Measurements from ENCODE around the gene ANKRD9. TPM values are rescaled to one million over a fixed set of nuclear protein-coding genes. Genes with fewer than 3 reads are reported as not detected.

Gene ANKRD9
- total RNA-seq, 1 donor: 16.2 TPM

- no peak for DNase-seq (ENCODE audit: low read depth)
- no peak for TF ChIP-seq CTCF (IDR thresholded peaks at IDR 0.05; ENCODE audit: insufficient read depth, low read length)
- H3K4me3 ChIP-seq (ENCODE audit: low read depth, low read length): no peak overlapping the region
Observed at GRCh38 chr14:102490456-102490855, 19.1 kb downstream of the ANKRD9 start.

DNA sequence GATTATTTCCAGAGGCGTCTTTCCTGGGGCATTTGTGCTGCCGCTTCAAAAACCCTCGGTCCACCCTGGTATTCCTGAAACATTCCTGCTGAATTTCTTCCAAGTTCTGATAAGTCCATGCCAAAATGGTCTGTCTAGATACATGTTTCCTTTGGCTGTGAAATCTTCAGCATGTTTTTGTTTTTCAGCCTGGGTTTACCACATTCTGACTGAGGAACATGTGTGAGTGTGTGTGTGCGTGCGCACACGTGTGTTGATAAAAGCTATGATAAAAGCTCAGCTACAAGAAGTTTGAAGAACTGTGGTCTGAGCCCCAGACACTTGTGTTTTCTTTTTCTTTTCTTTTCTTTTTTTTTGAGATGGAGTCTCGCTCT lies 22.4 kb downstream of the ANKRD9 start:
- peak; percentile 89 for DNase-seq (ENCODE audit: low read depth)
- TF ChIP-seq CTCF (IDR thresholded peaks at IDR 0.05; ENCODE audit: insufficient read depth, low read length): no peak
- H3K4me3 ChIP-seq (ENCODE audit: low read depth, low read length): no peak overlapping the region

DNA sequence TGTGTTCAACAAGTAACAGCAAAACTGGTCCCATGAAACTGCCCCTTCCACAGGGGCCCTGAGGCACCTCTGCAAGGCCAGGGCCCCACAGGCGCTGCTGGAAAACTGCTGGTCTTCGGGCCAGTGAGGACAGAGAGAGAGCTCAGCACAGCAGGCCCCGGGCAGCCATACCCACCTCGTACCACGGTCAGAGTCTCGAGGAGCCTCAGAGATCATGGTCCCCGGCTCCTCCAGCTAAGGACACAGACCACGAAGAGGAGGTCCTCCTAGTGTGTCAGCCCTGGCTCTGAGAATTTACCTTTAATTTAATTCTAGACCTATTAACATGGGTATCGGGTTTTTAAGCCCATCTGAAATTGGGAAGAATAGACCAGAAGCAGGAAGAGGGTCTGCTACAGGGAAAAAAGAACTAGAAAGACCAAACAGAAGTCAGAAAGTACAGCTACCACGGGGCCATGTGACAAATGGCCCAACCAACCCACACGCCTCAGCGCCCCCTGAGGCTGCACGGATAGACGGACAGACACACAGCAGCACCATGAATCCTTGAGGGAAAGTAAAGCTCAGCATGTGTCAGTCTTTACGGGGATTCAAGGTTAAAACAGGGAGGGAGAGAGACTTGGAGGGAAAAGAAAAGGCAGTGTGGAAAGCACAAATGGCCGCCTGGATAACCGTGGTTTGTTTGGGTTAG lies 22.9 kb downstream of the ANKRD9 start:
- peak; percentile 20 for TF ChIP-seq CTCF (IDR thresholded peaks at IDR 0.05; ENCODE audit: insufficient read depth, low read length)
- no peak overlapping the region for H3K4me3 ChIP-seq (ENCODE audit: low read depth, low read length)
- DNase-seq (ENCODE audit: low read depth): no peak

DNA sequence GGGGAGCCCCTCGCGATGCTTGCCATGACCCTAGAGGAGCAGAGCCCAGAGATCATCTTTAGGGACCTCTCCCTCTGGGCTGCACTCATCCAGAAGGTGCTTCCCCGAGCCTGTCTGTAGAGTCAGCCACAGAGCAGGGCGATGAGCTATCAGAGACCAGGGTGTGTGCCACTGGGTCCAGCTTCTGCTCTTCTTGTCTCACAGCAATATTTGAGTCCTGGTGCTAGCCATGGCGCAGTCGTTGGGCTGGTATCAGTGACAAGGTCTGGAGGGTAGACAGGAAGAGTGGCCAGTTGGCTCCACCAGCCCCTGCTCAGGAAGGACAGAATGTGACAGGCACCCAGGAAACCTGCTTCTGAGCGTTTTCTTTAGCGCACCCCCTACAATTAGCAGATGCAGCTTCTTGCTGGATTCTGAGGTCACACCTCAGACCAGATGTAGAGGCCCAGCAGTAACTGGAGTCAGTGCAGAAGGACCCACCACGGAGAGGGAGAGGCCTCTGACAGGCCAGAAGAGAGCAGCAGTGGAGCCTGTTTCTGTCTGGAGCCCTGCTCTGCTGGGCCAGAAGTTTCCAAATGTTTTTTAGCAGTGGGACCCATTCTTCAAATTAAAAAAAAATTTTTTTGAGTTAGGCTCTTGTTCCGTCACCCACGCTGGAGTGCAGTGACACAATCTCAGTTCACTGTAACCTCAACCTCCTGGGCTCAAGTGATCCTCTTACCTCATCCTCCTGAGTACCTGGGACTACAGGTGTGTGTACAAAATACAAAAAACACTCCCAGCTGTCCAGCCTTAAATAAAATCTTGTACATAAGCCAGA lies 23.7 kb downstream of the ANKRD9 start:
- no peak for DNase-seq (ENCODE audit: low read depth)
- no peak for TF ChIP-seq CTCF (IDR thresholded peaks at IDR 0.05; ENCODE audit: insufficient read depth, low read length)
- H3K4me3 ChIP-seq (ENCODE audit: low read depth, low read length): no peak overlapping the region

GRCh38 chr14:102484316-102484715 lies 25.3 kb downstream of the ANKRD9 start:
- no peak for TF ChIP-seq CTCF (IDR thresholded peaks at IDR 0.05; ENCODE audit: insufficient read depth, low read length)

GRCh38 chr14:102481791-102482238 lies 27.8 kb downstream of the ANKRD9 start:
- no peak for DNase-seq (ENCODE audit: low read depth)
- H3K4me3 ChIP-seq (ENCODE audit: low read depth, low read length): no peak overlapping the region
- TF ChIP-seq CTCF (IDR thresholded peaks at IDR 0.05; ENCODE audit: insufficient read depth, low read length): no peak

More at GRCh38 chr14:102484316-102484715, 25.3 kb downstream of the ANKRD9 start:
- no peak for DNase-seq (ENCODE audit: low read depth)
- H3K4me3 ChIP-seq (ENCODE audit: low read depth, low read length): no peak overlapping the region

Data from fibroblast of the aortic adventitia (primary cell).